ENCODE measurements around the gene PRKCE.

DNA sequence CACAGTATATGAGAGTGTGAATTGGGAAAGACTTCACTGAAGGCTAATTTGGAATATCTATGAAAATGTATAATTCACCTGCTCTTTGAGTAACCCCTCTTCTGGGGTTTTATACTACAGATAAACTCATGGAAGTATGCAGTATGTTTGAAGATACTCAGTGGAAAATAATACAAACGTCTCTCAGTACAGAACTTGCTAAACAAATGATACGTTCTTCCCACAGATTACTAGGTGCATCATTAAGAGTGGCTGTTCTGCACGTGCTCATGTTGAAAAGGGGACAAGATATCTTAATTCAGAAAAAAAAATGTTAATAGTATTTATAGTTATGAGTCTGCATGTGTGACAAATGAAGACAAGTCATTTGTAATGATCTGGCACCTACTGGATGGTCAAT lies 575.5 kb downstream of the PRKCE start:
- TF ChIP-seq, protein P1, sequence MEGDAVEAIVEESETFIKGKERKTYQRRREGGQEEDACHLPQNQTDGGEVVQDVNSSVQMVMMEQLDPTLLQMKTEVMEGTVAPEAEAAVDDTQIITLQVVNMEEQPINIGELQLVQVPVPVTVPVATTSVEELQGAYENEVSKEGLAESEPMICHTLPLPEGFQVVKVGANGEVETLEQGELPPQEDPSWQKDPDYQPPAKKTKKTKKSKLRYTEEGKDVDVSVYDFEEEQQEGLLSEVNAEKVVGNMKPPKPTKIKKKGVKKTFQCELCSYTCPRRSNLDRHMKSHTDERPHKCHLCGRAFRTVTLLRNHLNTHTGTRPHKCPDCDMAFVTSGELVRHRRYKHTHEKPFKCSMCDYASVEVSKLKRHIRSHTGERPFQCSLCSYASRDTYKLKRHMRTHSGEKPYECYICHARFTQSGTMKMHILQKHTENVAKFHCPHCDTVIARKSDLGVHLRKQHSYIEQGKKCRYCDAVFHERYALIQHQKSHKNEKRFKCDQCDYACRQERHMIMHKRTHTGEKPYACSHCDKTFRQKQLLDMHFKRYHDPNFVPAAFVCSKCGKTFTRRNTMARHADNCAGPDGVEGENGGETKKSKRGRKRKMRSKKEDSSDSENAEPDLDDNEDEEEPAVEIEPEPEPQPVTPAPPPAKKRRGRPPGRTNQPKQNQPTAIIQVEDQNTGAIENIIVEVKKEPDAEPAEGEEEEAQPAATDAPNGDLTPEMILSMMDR (IDR thresholded peaks at IDR 0.05), result no peak
- TF ChIP-seq POLR2AphosphoS5 (IDR thresholded peaks at IDR 0.05), result no peak
